Colonic mucosa (tissue), 4 donors: ENCODE data around the gene LIN28B. TPM values are rescaled to one million over a fixed set of nuclear protein-coding genes. Genes with fewer than 3 reads are reported as not detected.

Experiments used
- DNase-seq: peaks from one replicate; pipeline ENCODE4 v3.0.0-alpha.2; 2020
- H3K27ac ChIP-seq: fragments of 200-600 bp; one replicate; pipeline ENCODE4 v1.8.0; 2021
- H3K27me3 ChIP-seq: fragments of 200-600 bp; one replicate; pipeline ENCODE4 v1.8.0; 2021
- H3K36me3 ChIP-seq: fragments of 200-600 bp; one replicate; pipeline ENCODE4 v1.8.0; 2021
- H3K4me1 ChIP-seq: fragments of 200-600 bp; one replicate; pipeline ENCODE4 v1.8.0; 2021; ENCODE audit warnings: mild to moderate bottlenecking
- H3K4me3 ChIP-seq: fragments of 200-600 bp; one replicate; pipeline ENCODE4 v1.8.0; 2021
- H3K9ac ChIP-seq, 2 donors: one replicate each; pipeline ENCODE4 v1.7.0; 2013; ENCODE audit warnings: control low read depth in 2 of 2, low read depth in 2 of 2, low read length in 2 of 2
- H3K9me3 ChIP-seq: fragments of 200-600 bp; one replicate; pipeline ENCODE4 v1.8.0; 2021
- CTCF ChIP-seq: fragments of 200-600 bp; IDR thresholded peaks from one replicate; pipeline ENCODE4 v1.8.0; 2022; ENCODE audit warnings: antibody characterized with exemption, mild to moderate bottlenecking
- intact Hi-C: fragments of 100-400 bp; cut with DNase I; formaldehyde crosslinking; loops from one replicate; pipeline ENCODE4 v1.14.1; 2022
- total RNA-seq, 2 donors: library from RNA; stranded (reverse); fragmentation: NEBNext Ultra II Directional in 1 of 2; extraction: Animal tissue kit (Norgen Biotek cat#: 25700) in 1 of 2; gene quantifications; one replicate each; pipeline ENCODE4 v1.2.1, GENCODE V29; 2021
- donor health status: healthy.
- donor health status: DM: no; HTN: no; CAD: no.
- donor health status: DM: no; HTN: no; CAD: no.

LIN28B gene
- under 1 TPM in 1 of 2 donors, not detected in 1; 0.12 TPM for total RNA-seq

GRCh38 chr6:104956731-104957294 is at the start of gene LIN28B:
TSS of gene LIN28B (plus strand) at chr6:104957107. CDS start at chr6:104957251, 144 bp downstream.
- no peak for TF ChIP-seq CTCF
- Histone ChIP-seq H3K27me3 (peaks cover 42% of the 10 kb centered on the region), H3K9me3 (no peaks in the 10 kb centered on the region), H3K4me1 (no peaks in the 10 kb centered on the region), H3K36me3 (no peaks in the 10 kb centered on the region), H3K9ac (no peak within 1 kb of the TSS), H3K27ac (no peak within 1 kb of the TSS), H3K4me3 (no peak within 1 kb of the TSS)
- intact Hi-C loops = no loop called here
- no peak for DNase-seq

GRCh38 chr6:104908031-104908887 is 48.6 kb upstream of the LIN28B start:
- Histone ChIP-seq H3K9ac (no peak overlapping the region), H3K27ac (no peak overlapping the region), H3K4me1 (no peaks in the 10 kb centered on the region), H3K9me3 (no peaks in the 10 kb centered on the region), H3K36me3 (no peaks in the 10 kb centered on the region), H3K4me3 (no peak overlapping the region), H3K27me3 (no peaks in the 10 kb centered on the region)
- no peak for TF ChIP-seq CTCF
- intact Hi-C loops = no loop called here
- no peak for DNase-seq

GRCh38 chr6:104908888-104909525 is 47.9 kb upstream of the LIN28B start:
- no peak for TF ChIP-seq CTCF
- Histone ChIP-seq H3K27me3 (no peaks in the 10 kb centered on the region), H3K9me3 (no peaks in the 10 kb centered on the region), H3K4me3 (no peak overlapping the region), H3K27ac (no peak overlapping the region), H3K36me3 (no peaks in the 10 kb centered on the region), H3K4me1 (no peaks in the 10 kb centered on the region), H3K9ac (no peak overlapping the region)
- intact Hi-C loops = no loop called here
- no peak for DNase-seq

- Histone ChIP-seq H3K4me3 (no peak overlapping the region), H3K36me3 (no peaks in the 10 kb centered on the region), H3K27me3 (no peaks in the 10 kb centered on the region), H3K9me3 (no peaks in the 10 kb centered on the region), H3K27ac (no peak overlapping the region), H3K9ac (no peak overlapping the region), H3K4me1 (no peaks in the 10 kb centered on the region)
- intact Hi-C loops = no loop called here
- no peak for DNase-seq
- no peak for TF ChIP-seq CTCF
Measured at GRCh38 chr6:104921896-104922295, 35.0 kb upstream of the LIN28B start.

GRCh38 chr6:104928141-104928540 is 28.8 kb upstream of the LIN28B start:
- intact Hi-C loops = no loop called here
- Histone ChIP-seq H3K9ac (no peak overlapping the region), H3K4me3 (no peak overlapping the region), H3K4me1 (no peaks in the 10 kb centered on the region), H3K27me3 (no peaks in the 10 kb centered on the region), H3K27ac (no peak overlapping the region), H3K36me3 (no peaks in the 10 kb centered on the region), H3K9me3 (no peaks in the 10 kb centered on the region)
- no peak for TF ChIP-seq CTCF
- no peak for DNase-seq
